Liver (tissue), 9 donors: ENCODE data around the gene IL3. TPM values are rescaled to one million over a fixed set of nuclear protein-coding genes. Genes with fewer than 3 reads are reported as not detected.

Source experiments
- DNase-seq: peaks from one replicate; pipeline ENCODE4 v3.0.0-alpha.2; 2017; ENCODE audit warnings: low spot score
- H3K27ac ChIP-seq, 2 donors: one replicate each; pipeline ENCODE4 v1.7.0; 2013; ENCODE audit warnings: inconsistent platforms in 2 of 2, low read length in 2 of 2, control low read depth in 1 of 2, low read depth in 1 of 2, mild to moderate bottlenecking in 1 of 2
- H3K27me3 ChIP-seq, 4 donors: one replicate each; pipeline versions ENCODE4 v1.6.1 to v1.7.0; 2013; ENCODE audit warnings: low read length in 3 of 4, inconsistent platforms in 1 of 4, mild to moderate bottlenecking in 1 of 4, moderate library complexity in 1 of 4; ENCODE audit not compliant: control insufficient read depth in 4 of 4, insufficient read depth in 4 of 4
- H3K36me3 ChIP-seq, 4 donors: one replicate each; pipeline versions ENCODE4 v1.6.1 to v1.7.0; 2013; ENCODE audit warnings: low read length in 3 of 4, mild to moderate bottlenecking in 3 of 4, low read depth in 1 of 4, moderate library complexity in 1 of 4; ENCODE audit not compliant: control insufficient read depth in 4 of 4, insufficient read depth in 3 of 4
- H3K4me1 ChIP-seq, 4 donors: one replicate each; pipeline versions ENCODE4 v1.6.1 to v1.7.0; 2013; ENCODE audit warnings: low read length in 3 of 4, mild to moderate bottlenecking in 3 of 4, moderate library complexity in 1 of 4; ENCODE audit not compliant: control insufficient read depth in 4 of 4, insufficient read depth in 4 of 4
- H3K4me3 ChIP-seq, 3 donors: one replicate each; pipeline versions ENCODE4 v1.6.1 to v1.7.0; 2013; ENCODE audit warnings: low read length in 3 of 3, control low read depth in 1 of 3, low read depth in 1 of 3, mild to moderate bottlenecking in 1 of 3
- H3K9ac ChIP-seq, 2 donors: one replicate each; pipeline ENCODE4 v1.7.0; 2013; ENCODE audit warnings: low read length in 2 of 2, mild to moderate bottlenecking in 2 of 2, moderate library complexity in 2 of 2, control low read depth in 1 of 2, low read depth in 1 of 2
- H3K9me3 ChIP-seq, 4 donors: one replicate each; pipeline versions ENCODE4 v1.6.1 to v1.7.0; 2013; ENCODE audit warnings: low read length in 3 of 4; ENCODE audit not compliant: control insufficient read depth in 4 of 4
- ATF3 ChIP-seq: IDR thresholded peaks from 2 replicates; pipeline ENCODE4 v1.6.1; 2016; ENCODE audit warnings: antibody characterized with exemption
- CTCF ChIP-seq: fragments of 150-350 bp; IDR thresholded peaks from 2 replicates; pipeline ENCODE4 v1.5.1; 2017; ENCODE audit warnings: improper control_type of control experiment, low read depth, low read length; ENCODE audit not compliant: missing input control
- EGR1 ChIP-seq, 2 donors: IDR thresholded peaks; 2 replicates each; pipeline ENCODE4 v1.6.1; 2016 to 2018; ENCODE audit warnings: antibody characterized with exemption in 2 of 2, low read depth in 2 of 2
- FOXA1 ChIP-seq: IDR thresholded peaks from 2 replicates; pipeline ENCODE4 v1.6.1; 2016; ENCODE audit warnings: antibody characterized with exemption
- FOXA2 ChIP-seq: IDR thresholded peaks from 2 replicates; pipeline ENCODE4 v1.6.1; 2016; ENCODE audit warnings: antibody characterized with exemption
- GABPA ChIP-seq, 2 donors: IDR thresholded peaks in 1 of 2; conservative IDR thresholded peaks in 1 of 2; 2 replicates each; pipeline ENCODE4 v1.6.1; 2016; ENCODE audit warnings: antibody characterized with exemption in 2 of 2, mild to moderate bottlenecking in 1 of 2, moderate library complexity in 1 of 2
- HNF4A ChIP-seq, 2 donors: conservative IDR thresholded peaks; 2 replicates each; pipeline ENCODE4 v1.6.1; 2016; ENCODE audit warnings: antibody characterized with exemption in 2 of 2, mild to moderate bottlenecking in 2 of 2
- HNF4G ChIP-seq: IDR thresholded peaks from 2 replicates; pipeline ENCODE4 v1.6.1; 2016; ENCODE audit warnings: antibody characterized with exemption
- JUND ChIP-seq, 2 donors: IDR thresholded peaks; 2 replicates each; pipeline ENCODE4 v1.6.1; 2016; ENCODE audit warnings: antibody characterized with exemption in 2 of 2
- MAX ChIP-seq: IDR thresholded peaks from 2 replicates; pipeline ENCODE4 v1.6.1; 2016; ENCODE audit warnings: antibody characterized with exemption
- NR2F2 ChIP-seq: IDR thresholded peaks from 2 replicates; pipeline ENCODE4 v1.6.1; 2016; ENCODE audit warnings: antibody characterized with exemption
- RAD21 ChIP-seq, 2 donors: IDR thresholded peaks; 2 replicates each; pipeline ENCODE4 v1.6.1; 2016; ENCODE audit warnings: antibody characterized with exemption in 2 of 2, mild to moderate bottlenecking in 2 of 2
- RXRA ChIP-seq, 2 donors: IDR thresholded peaks; 2 replicates each; pipeline ENCODE4 v1.6.1; 2017 to 2018; ENCODE audit warnings: antibody characterized with exemption in 2 of 2, mild to moderate bottlenecking in 1 of 2
- TAF1 ChIP-seq: conservative IDR thresholded peaks from 2 replicates; pipeline ENCODE4 v1.6.1; 2016; ENCODE audit warnings: antibody characterized with exemption, mild to moderate bottlenecking
- YY1 ChIP-seq: IDR thresholded peaks from 2 replicates; pipeline ENCODE4 v1.6.1; 2016; ENCODE audit warnings: antibody characterized with exemption, mild to moderate bottlenecking
- WGBS: extraction: QIAGEN DNeasy Blood & Tissue Kit; methylation state at CpG from one replicate; pipeline ENCODE4 v1.1.7; 2013; 5-methylcytosine and 5-hydroxymethylcytosine counted together
- polyA plus RNA-seq, 2 donors: library from polyadenylated mRNA; stranded (reverse) in 1 of 2; unstranded in 1 of 2; fragments of 200-250 nt in 1 of 2; fragments of >200 nt in 1 of 2; fragmentation: Nextera tagmentation in 1 of 2; extraction: Ambion mirVana in 1 of 2; gene quantifications; one replicate each; pipeline versions ENCODE4 v1.2.1 to v1.2.3, GENCODE V29; 2013 to 2015
- total RNA-seq, 2 donors: library from RNA; depleted of rRNA; stranded (reverse); fragments of >200 nt; gene quantifications; one replicate each; pipeline ENCODE4 v1.2.3, GENCODE V29; 2014
- TF ChIP-seq, protein P1 (sequence below): IDR thresholded peaks from 2 replicates; pipeline ENCODE4 v1.6.1; 2016; ENCODE audit warnings: antibody characterized with exemption
- donor health status: healthy.
- donor health status: healthy.
- donor health status: healthy.
- donor health status: healthy.
- donor health status: healthy.

IL3 gene
- total and polyA plus RNA-seq, 4 donors = not detected

DNA sequence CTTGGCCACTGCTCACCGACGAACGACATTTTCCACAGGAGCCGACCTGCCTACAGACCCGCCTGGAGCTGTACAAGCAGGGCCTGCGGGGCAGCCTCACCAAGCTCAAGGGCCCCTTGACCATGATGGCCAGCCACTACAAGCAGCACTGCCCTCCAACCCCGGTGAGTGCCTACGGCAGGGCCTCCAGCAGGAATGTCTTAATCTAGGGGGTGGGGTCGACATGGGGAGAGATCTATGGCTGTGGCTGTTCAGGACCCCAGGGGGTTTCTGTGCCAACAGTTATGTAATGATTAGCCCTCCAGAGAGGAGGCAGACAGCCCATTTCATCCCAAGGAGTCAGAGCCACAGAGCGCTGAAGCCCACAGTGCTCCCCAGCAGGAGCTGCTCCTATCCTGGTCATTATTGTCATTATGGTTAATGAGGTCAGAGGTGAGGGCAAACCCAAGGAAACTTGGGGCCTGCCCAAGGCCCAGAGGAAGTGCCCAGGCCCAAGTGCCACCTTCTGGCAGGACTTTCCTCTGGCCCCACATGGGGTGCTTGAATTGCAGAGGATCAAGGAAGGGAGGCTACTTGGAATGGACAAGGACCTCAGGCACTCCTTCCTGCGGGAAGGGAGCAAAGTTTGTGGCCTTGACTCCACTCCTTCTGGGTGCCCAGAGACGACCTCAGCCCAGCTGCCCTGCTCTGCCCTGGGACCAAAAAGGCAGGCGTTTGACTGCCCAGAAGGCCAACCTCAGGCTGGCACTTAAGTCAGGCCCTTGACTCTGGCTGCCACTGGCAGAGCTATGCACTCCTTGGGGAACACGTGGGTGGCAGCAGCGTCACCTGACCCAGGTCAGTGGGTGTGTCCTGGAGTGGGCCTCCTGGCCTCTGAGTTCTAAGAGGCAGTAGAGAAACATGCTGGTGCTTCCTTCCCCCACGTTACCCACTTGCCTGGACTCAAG, 14.6 kb downstream of the IL3 start:
- Histone ChIP-seq H3K27ac (no peak overlapping the region), H3K36me3 (no peaks in the 10 kb centered on the region), H3K9me3 (no peaks in the 10 kb centered on the region), H3K9ac (no peak overlapping the region), H3K4me1 (no peaks in the 10 kb centered on the region), H3K4me3 (no peak overlapping the region), H3K27me3 (no peaks in the 10 kb centered on the region)
- TF ChIP-seq GABPA (IDR thresholded peaks at IDR 0.05 in 1 of 2, conservative IDR thresholded peaks at IDR 0.05 in 1 of 2) (no peak), TAF1 (no peak), RAD21 (IDR thresholded peaks at IDR 0.05) (no peak), HNF4A (conservative IDR thresholded peaks at IDR 0.05) (no peak), YY1 (no peak), FOXA2 (no peak), JUND (IDR thresholded peaks at IDR 0.05) (no peak), HNF4G (no peak), FOXA1 (no peak), NR2F2 (no peak), MAX (no peak), RXRA (IDR thresholded peaks at IDR 0.05) (no peak), EGR1 (IDR thresholded peaks at IDR 0.05; ENCODE audit: low read depth in 2 of 2) (no peak), ATF3 (no peak), CTCF (no peak)
- DNase-seq = no peak
- WGBS = 88% methylated on average over 16 of the region's 16 CpGs

- no peak for DNase-seq
- no peak overlapping the region for H3K9ac ChIP-seq
- H3K9me3 ChIP-seq = no peaks in the 10 kb centered on the region
- no peaks in the 10 kb centered on the region for H3K4me1 ChIP-seq
- TF ChIP-seq ATF3 = no peak
- TF ChIP-seq GABPA (IDR thresholded peaks at IDR 0.05 in 1 of 2, conservative IDR thresholded peaks at IDR 0.05 in 1 of 2) = no peak
- TF ChIP-seq YY1 = no peak
- no peak for TF ChIP-seq FOXA1
- TF ChIP-seq, protein P1, sequence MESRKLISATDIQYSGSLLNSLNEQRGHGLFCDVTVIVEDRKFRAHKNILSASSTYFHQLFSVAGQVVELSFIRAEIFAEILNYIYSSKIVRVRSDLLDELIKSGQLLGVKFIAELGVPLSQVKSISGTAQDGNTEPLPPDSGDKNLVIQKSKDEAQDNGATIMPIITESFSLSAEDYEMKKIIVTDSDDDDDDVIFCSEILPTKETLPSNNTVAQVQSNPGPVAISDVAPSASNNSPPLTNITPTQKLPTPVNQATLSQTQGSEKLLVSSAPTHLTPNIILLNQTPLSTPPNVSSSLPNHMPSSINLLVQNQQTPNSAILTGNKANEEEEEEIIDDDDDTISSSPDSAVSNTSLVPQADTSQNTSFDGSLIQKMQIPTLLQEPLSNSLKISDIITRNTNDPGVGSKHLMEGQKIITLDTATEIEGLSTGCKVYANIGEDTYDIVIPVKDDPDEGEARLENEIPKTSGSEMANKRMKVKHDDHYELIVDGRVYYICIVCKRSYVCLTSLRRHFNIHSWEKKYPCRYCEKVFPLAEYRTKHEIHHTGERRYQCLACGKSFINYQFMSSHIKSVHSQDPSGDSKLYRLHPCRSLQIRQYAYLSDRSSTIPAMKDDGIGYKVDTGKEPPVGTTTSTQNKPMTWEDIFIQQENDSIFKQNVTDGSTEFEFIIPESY = no peak
- TF ChIP-seq EGR1 (IDR thresholded peaks at IDR 0.05; ENCODE audit: low read depth in 2 of 2) = no peak
- no peak for TF ChIP-seq CTCF
- no peak overlapping the region for H3K27ac ChIP-seq
- WGBS = 96% methylated on average over 2 of the region's 2 CpGs
- H3K36me3 ChIP-seq = no peaks in the 10 kb centered on the region
- H3K4me3 ChIP-seq = no peak overlapping the region
- no peaks in the 10 kb centered on the region for H3K27me3 ChIP-seq
Measured at GRCh38 chr5:132075719-132076077, 15.2 kb downstream of the IL3 start.
